ENCODE measurements around the gene CYP3A7. TPM values are rescaled to one million over a fixed set of nuclear protein-coding genes. Genes with fewer than 3 reads are reported as not detected.

The CYP3A7 gene
- total and polyA plus RNA-seq, 2 donors (not counting 1 experiment from before 2014, with no cell fraction given), result not detected

GRCh38 chr7:99713995-99714570 lies 20.9 kb downstream of the CYP3A7 start:
- Histone ChIP-seq H3K4me2 (replicated peaks; ENCODE audit: low read depth, low read length, poor library complexity, severe bottlenecking) (no peak overlapping the region), H3K4me1 (ENCODE audit: control insufficient read depth in 2 of 2, insufficient read depth in 2 of 2, low read length in 2 of 2) (no peaks in the 10 kb centered on the region), H4K20me1 (ENCODE audit: control insufficient read depth, insufficient read depth, low read length, poor library complexity, severe bottlenecking) (no peaks in the 10 kb centered on the region), H3K9ac (ENCODE audit: low read length) (no peak overlapping the region), H3K27ac (ENCODE audit: low read length in 2 of 2) (no peak overlapping the region), H3K36me3 (replicated peaks in 1 of 2; ENCODE audit: control extremely low read depth in 1 of 2, control insufficient read depth in 1 of 2, extremely low read depth in 1 of 2, insufficient read depth in 2 of 2, low read length in 1 of 2) (no peaks in the 10 kb centered on the region), H2AFZ (ENCODE audit: insufficient read depth, low read depth, low read length, poor library complexity, severe bottlenecking) (no peak overlapping the region), H3K79me2 (ENCODE audit: control insufficient read depth, insufficient read depth, low read length) (no peaks in the 10 kb centered on the region), H3K27me3 (replicated peaks in 1 of 4; ENCODE audit: control extremely low read depth in 1 of 4, control insufficient read depth in 3 of 4, insufficient read depth in 4 of 4, low read length in 3 of 4) (no peaks in the 10 kb centered on the region), H3K9me3 (ENCODE audit: control extremely low read depth in 1 of 3, control insufficient read depth in 2 of 3, insufficient read depth in 1 of 3, low read length in 2 of 3) (no peaks in the 10 kb centered on the region), H3K4me3 (ENCODE audit: control extremely low read depth in 1 of 5, extremely low read depth in 1 of 5, insufficient read depth in 1 of 5, low read depth in 2 of 5, low read length in 4 of 5) (no peak overlapping the region)
- no CpG with 5 or more reads among the region's 3 CpGs for WGBS (ENCODE audit: insufficient coverage)
- Mint-ChIP-seq H3K9me3 (ENCODE audit: insufficient read depth) (no peaks in the 10 kb centered on the region), H3K4me3 (no peak overlapping the region), H3K27ac (no peak overlapping the region), H3K4me1 (no peaks in the 10 kb centered on the region), H3K27me3 (peaks cover 4% of the 10 kb centered on the region)
- no peak for ATAC-seq (ENCODE audit: low read depth)
- DNase-seq, result no peak
- no peak for TF ChIP-seq CTCF (IDR thresholded peaks at IDR 0.05)
- no peak for TF ChIP-seq EZH2 (IDR thresholded peaks at IDR 0.05; ENCODE audit: borderline replicate concordance, insufficient read depth, low read depth, low read length, poor library complexity, severe bottlenecking)
- POLR2A ChIA-PET, result no interaction called here
- intact Hi-C loops (cut with micrococcal nuclease), result no loop called here
- CTCF ChIA-PET, result no interaction called here

- Histone ChIP-seq H3K4me3 (ENCODE audit: control extremely low read depth in 1 of 5, extremely low read depth in 1 of 5, insufficient read depth in 1 of 5, low read depth in 2 of 5, low read length in 4 of 5) (no peak overlapping the region), H3K27ac (ENCODE audit: low read length in 2 of 2) (no peak overlapping the region), H2AFZ (ENCODE audit: insufficient read depth, low read depth, low read length, poor library complexity, severe bottlenecking) (no peak overlapping the region), H3K9ac (ENCODE audit: low read length) (no peak overlapping the region), H4K20me1 (ENCODE audit: control insufficient read depth, insufficient read depth, low read length, poor library complexity, severe bottlenecking) (no peaks in the 10 kb centered on the region), H3K9me3 (ENCODE audit: control extremely low read depth in 1 of 3, control insufficient read depth in 2 of 3, insufficient read depth in 1 of 3, low read length in 2 of 3) (peaks cover 1 to 7% (median 4%) of the 10 kb centered on the region in 3 donors), H3K79me2 (ENCODE audit: control insufficient read depth, insufficient read depth, low read length) (no peaks in the 10 kb centered on the region), H3K27me3 (replicated peaks in 1 of 4; ENCODE audit: control extremely low read depth in 1 of 4, control insufficient read depth in 3 of 4, insufficient read depth in 4 of 4, low read length in 3 of 4) (no peaks in the 10 kb centered on the region), H3K36me3 (replicated peaks in 1 of 2; ENCODE audit: control extremely low read depth in 1 of 2, control insufficient read depth in 1 of 2, extremely low read depth in 1 of 2, insufficient read depth in 2 of 2, low read length in 1 of 2) (no peaks in the 10 kb centered on the region), H3K4me1 (ENCODE audit: control insufficient read depth in 2 of 2, insufficient read depth in 2 of 2, low read length in 2 of 2) (no peaks in the 10 kb centered on the region), H3K4me2 (replicated peaks; ENCODE audit: low read depth, low read length, poor library complexity, severe bottlenecking) (no peak overlapping the region)
- POLR2A ChIA-PET, result no interaction called here
- CTCF ChIA-PET, result no interaction called here
- TF ChIP-seq CTCF (IDR thresholded peaks at IDR 0.05) (no peak), EZH2 (IDR thresholded peaks at IDR 0.05; ENCODE audit: borderline replicate concordance, insufficient read depth, low read depth, low read length, poor library complexity, severe bottlenecking) (no peak)
- Mint-ChIP-seq H3K4me1 (no peaks in the 10 kb centered on the region), H3K27ac (no peak overlapping the region), H3K4me3 (no peak overlapping the region), H3K9me3 (ENCODE audit: insufficient read depth) (no peaks in the 10 kb centered on the region), H3K27me3 (no peaks in the 10 kb centered on the region)
- ATAC-seq (ENCODE audit: low read depth) (no peak), DNase-seq (no peak)
- intact Hi-C loops (cut with micrococcal nuclease), result no loop called here
- 100% methylated on average over 1 of the region's 2 CpGs for WGBS (ENCODE audit: insufficient coverage)
These were observed 25.0 kb downstream of the CYP3A7 start for GRCh38 chr7:99709838-99710578.

Data from B cell (primary cell).